ENCODE data around the gene USH1C. TPM values are rescaled to one million over a fixed set of nuclear protein-coding genes. Genes with fewer than 3 reads are reported as not detected.

The USH1C gene
- total RNA-seq, 1 donor, result not detected

GRCh38 chr11:17550450-17551346 is 6.5 kb upstream of the USH1C start:
- DNase-seq (ENCODE audit: low read depth), result no peak
- no peak for TF ChIP-seq CTCF (IDR thresholded peaks at IDR 0.05; ENCODE audit: insufficient read depth, low read length)
- no peak overlapping the region for H3K4me3 ChIP-seq (ENCODE audit: low read depth, low read length)

- no peak overlapping the region for H3K4me3 ChIP-seq (ENCODE audit: low read depth, low read length)
- DNase-seq (ENCODE audit: low read depth), result no peak
- no peak for TF ChIP-seq CTCF (IDR thresholded peaks at IDR 0.05; ENCODE audit: insufficient read depth, low read length)
Observed at GRCh38 chr11:17548444-17548843, 4.2 kb upstream of the USH1C start.

- TF ChIP-seq CTCF (IDR thresholded peaks at IDR 0.05; ENCODE audit: insufficient read depth, low read length), result no peak
- DNase-seq (ENCODE audit: low read depth), result no peak
- H3K4me3 ChIP-seq (ENCODE audit: low read depth, low read length), result no peak overlapping the region
Observed at GRCh38 chr11:17547932-17548331, 3.7 kb upstream of the USH1C start.

- no peak within 1 kb of the TSS for H3K4me3 ChIP-seq (ENCODE audit: low read depth, low read length)
- DNase-seq (ENCODE audit: low read depth), result no peak
- TF ChIP-seq CTCF (IDR thresholded peaks at IDR 0.05; ENCODE audit: insufficient read depth, low read length), result no peak
Observed at GRCh38 chr11:17547051-17547577, 2.9 kb upstream of the USH1C start, which contains the start of gene OTOG. Gene OTOG, plus strand, starts transcription at chr11:17547259. Its CDS starts 114 bp downstream, at chr11:17547373.

GRCh38 chr11:17546240-17546639 is 2.0 kb upstream of the USH1C start:
- no peak for TF ChIP-seq CTCF (IDR thresholded peaks at IDR 0.05; ENCODE audit: insufficient read depth, low read length)
- no peak overlapping the region for H3K4me3 ChIP-seq (ENCODE audit: low read depth, low read length)
- DNase-seq (ENCODE audit: low read depth), result no peak

- no peak for DNase-seq (ENCODE audit: low read depth)
- no peak for TF ChIP-seq CTCF (IDR thresholded peaks at IDR 0.05; ENCODE audit: insufficient read depth, low read length)
- no peak overlapping the region for H3K4me3 ChIP-seq (ENCODE audit: low read depth, low read length)
Observed at GRCh38 chr11:17543574-17544180, 539 bp downstream of the USH1C start.
